ENCODE data around the gene SCIMP. TPM values are rescaled to one million over a fixed set of nuclear protein-coding genes. Genes with fewer than 3 reads are reported as not detected.

Gene SCIMP
- polyA plus RNA-seq, 1 donor from 2014 or later: not detected

DNA sequence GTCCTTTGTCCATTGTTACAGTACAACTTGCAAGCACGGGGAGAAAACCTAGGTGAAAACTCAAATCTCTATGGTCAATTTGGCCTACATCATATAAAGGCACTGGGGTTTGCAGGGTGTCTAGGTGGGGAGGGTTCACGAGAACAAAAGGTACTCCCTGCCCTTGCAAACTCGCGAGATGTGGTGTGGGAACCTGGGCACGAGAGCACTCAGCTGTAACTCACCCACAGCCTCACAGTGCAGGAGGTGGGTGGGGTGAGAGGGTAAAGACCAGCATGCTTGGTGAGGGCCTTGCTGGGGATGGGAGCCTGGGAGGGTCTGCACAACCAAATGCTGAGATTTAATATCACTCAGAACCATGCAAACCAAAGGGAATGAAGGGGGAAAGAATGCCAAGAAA lies 24.6 kb downstream of the SCIMP start:
- Histone ChIP-seq H3K9me3 (ENCODE audit: low read length) (no peaks in the 10 kb centered on the region), H3K4me3 (ENCODE audit: low read length) (no peak overlapping the region), H3K79me2 (replicated peaks; ENCODE audit: insufficient read depth, low read length) (no peaks in the 10 kb centered on the region), H3F3A (ENCODE audit: insufficient read depth, low read length, poor library complexity, severe bottlenecking) (no peaks in the 10 kb centered on the region), H3K9me2 (ENCODE audit: insufficient read depth, low read length) (no peaks in the 10 kb centered on the region), H3K4me2 (ENCODE audit: low read length) (no peak overlapping the region), H3K27ac (ENCODE audit: low read length) (no peak overlapping the region), H3K9ac (ENCODE audit: low read length) (no peak overlapping the region), H3K36me3 (ENCODE audit: insufficient read depth, low read length) (no peaks in the 10 kb centered on the region), H3K27me3 (ENCODE audit: insufficient read depth, low read depth, low read length) (no peaks in the 10 kb centered on the region), H2AFZ (ENCODE audit: low read depth, low read length) (no peak overlapping the region), H4K20me1 (ENCODE audit: insufficient read depth) (no peaks in the 10 kb centered on the region)
- no peak for TF ChIP-seq TAF1 (IDR thresholded peaks at IDR 0.05; ENCODE audit: low read depth)
- no peak for TF ChIP-seq EP300 (conservative IDR thresholded peaks at IDR 0.05; ENCODE audit: poor library complexity, severe bottlenecking)
- TF ChIP-seq RAD21 (conservative IDR thresholded peaks at IDR 0.05): no peak
- TF ChIP-seq SMC3 (conservative IDR thresholded peaks at IDR 0.05; ENCODE audit: poor library complexity): no peak
- TF ChIP-seq MXI1 (conservative IDR thresholded peaks at IDR 0.05; ENCODE audit: poor library complexity, severe bottlenecking): no peak
- TF ChIP-seq, protein P1, sequence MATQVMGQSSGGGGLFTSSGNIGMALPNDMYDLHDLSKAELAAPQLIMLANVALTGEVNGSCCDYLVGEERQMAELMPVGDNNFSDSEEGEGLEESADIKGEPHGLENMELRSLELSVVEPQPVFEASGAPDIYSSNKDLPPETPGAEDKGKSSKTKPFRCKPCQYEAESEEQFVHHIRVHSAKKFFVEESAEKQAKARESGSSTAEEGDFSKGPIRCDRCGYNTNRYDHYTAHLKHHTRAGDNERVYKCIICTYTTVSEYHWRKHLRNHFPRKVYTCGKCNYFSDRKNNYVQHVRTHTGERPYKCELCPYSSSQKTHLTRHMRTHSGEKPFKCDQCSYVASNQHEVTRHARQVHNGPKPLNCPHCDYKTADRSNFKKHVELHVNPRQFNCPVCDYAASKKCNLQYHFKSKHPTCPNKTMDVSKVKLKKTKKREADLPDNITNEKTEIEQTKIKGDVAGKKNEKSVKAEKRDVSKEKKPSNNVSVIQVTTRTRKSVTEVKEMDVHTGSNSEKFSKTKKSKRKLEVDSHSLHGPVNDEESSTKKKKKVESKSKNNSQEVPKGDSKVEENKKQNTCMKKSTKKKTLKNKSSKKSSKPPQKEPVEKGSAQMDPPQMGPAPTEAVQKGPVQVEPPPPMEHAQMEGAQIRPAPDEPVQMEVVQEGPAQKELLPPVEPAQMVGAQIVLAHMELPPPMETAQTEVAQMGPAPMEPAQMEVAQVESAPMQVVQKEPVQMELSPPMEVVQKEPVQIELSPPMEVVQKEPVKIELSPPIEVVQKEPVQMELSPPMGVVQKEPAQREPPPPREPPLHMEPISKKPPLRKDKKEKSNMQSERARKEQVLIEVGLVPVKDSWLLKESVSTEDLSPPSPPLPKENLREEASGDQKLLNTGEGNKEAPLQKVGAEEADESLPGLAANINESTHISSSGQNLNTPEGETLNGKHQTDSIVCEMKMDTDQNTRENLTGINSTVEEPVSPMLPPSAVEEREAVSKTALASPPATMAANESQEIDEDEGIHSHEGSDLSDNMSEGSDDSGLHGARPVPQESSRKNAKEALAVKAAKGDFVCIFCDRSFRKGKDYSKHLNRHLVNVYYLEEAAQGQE (IDR thresholded peaks at IDR 0.05; ENCODE audit: borderline replicate concordance): no peak
- TF ChIP-seq, protein P2, sequence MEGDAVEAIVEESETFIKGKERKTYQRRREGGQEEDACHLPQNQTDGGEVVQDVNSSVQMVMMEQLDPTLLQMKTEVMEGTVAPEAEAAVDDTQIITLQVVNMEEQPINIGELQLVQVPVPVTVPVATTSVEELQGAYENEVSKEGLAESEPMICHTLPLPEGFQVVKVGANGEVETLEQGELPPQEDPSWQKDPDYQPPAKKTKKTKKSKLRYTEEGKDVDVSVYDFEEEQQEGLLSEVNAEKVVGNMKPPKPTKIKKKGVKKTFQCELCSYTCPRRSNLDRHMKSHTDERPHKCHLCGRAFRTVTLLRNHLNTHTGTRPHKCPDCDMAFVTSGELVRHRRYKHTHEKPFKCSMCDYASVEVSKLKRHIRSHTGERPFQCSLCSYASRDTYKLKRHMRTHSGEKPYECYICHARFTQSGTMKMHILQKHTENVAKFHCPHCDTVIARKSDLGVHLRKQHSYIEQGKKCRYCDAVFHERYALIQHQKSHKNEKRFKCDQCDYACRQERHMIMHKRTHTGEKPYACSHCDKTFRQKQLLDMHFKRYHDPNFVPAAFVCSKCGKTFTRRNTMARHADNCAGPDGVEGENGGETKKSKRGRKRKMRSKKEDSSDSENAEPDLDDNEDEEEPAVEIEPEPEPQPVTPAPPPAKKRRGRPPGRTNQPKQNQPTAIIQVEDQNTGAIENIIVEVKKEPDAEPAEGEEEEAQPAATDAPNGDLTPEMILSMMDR (IDR thresholded peaks at IDR 0.05; ENCODE audit: poor library complexity, severe bottlenecking): no peak
- TF ChIP-seq EZH2 (IDR thresholded peaks at IDR 0.05; ENCODE audit: borderline replicate concordance, insufficient read depth, low read length, poor library complexity, severe bottlenecking): no peak
- no peak for TF ChIP-seq POLR2AphosphoS5 (IDR thresholded peaks at IDR 0.05)

GRCh38 chr17:5209396-5209795 lies 25.3 kb downstream of the SCIMP start:
- Histone ChIP-seq H2AFZ (ENCODE audit: low read depth, low read length) (no peak overlapping the region), H3F3A (ENCODE audit: insufficient read depth, low read length, poor library complexity, severe bottlenecking) (no peaks in the 10 kb centered on the region), H3K79me2 (replicated peaks; ENCODE audit: insufficient read depth, low read length) (no peaks in the 10 kb centered on the region), H3K27ac (ENCODE audit: low read length) (no peak overlapping the region), H3K9ac (ENCODE audit: low read length) (no peak overlapping the region), H3K4me3 (ENCODE audit: low read length) (no peak overlapping the region), H3K36me3 (ENCODE audit: insufficient read depth, low read length) (no peaks in the 10 kb centered on the region), H3K27me3 (ENCODE audit: insufficient read depth, low read depth, low read length) (no peaks in the 10 kb centered on the region), H3K9me3 (ENCODE audit: low read length) (no peaks in the 10 kb centered on the region), H4K20me1 (ENCODE audit: insufficient read depth) (no peaks in the 10 kb centered on the region), H3K4me2 (ENCODE audit: low read length) (no peak overlapping the region), H3K9me2 (ENCODE audit: insufficient read depth, low read length) (no peaks in the 10 kb centered on the region)
- no peak for TF ChIP-seq EZH2 (IDR thresholded peaks at IDR 0.05; ENCODE audit: borderline replicate concordance, insufficient read depth, low read length, poor library complexity, severe bottlenecking)
- TF ChIP-seq, protein P2 (IDR thresholded peaks at IDR 0.05; ENCODE audit: poor library complexity, severe bottlenecking): no peak
- TF ChIP-seq RAD21 (conservative IDR thresholded peaks at IDR 0.05): no peak
- TF ChIP-seq, protein P1 (IDR thresholded peaks at IDR 0.05; ENCODE audit: borderline replicate concordance): no peak
- TF ChIP-seq MXI1 (conservative IDR thresholded peaks at IDR 0.05; ENCODE audit: poor library complexity, severe bottlenecking): no peak
- TF ChIP-seq SMC3 (conservative IDR thresholded peaks at IDR 0.05; ENCODE audit: poor library complexity): no peak
- no peak for TF ChIP-seq POLR2AphosphoS5 (IDR thresholded peaks at IDR 0.05)
- no peak for TF ChIP-seq TAF1 (IDR thresholded peaks at IDR 0.05; ENCODE audit: low read depth)
- no peak for TF ChIP-seq EP300 (conservative IDR thresholded peaks at IDR 0.05; ENCODE audit: poor library complexity, severe bottlenecking)

Measured in neural cell (in vitro differentiated cells).